UCSD-AML1 (cell line): ENCODE data around the gene LSM7.
A peak's percentile ranks its signal among the peaks of the same experiment; 100 is the strongest.

Source experiments
- DNase-seq: peaks from one replicate; lab custom pipeline; 2025; ENCODE audit not compliant: unreplicated experiment; lab: John Stamatoyannopoulos, UW

LSM7 gene

DNA sequence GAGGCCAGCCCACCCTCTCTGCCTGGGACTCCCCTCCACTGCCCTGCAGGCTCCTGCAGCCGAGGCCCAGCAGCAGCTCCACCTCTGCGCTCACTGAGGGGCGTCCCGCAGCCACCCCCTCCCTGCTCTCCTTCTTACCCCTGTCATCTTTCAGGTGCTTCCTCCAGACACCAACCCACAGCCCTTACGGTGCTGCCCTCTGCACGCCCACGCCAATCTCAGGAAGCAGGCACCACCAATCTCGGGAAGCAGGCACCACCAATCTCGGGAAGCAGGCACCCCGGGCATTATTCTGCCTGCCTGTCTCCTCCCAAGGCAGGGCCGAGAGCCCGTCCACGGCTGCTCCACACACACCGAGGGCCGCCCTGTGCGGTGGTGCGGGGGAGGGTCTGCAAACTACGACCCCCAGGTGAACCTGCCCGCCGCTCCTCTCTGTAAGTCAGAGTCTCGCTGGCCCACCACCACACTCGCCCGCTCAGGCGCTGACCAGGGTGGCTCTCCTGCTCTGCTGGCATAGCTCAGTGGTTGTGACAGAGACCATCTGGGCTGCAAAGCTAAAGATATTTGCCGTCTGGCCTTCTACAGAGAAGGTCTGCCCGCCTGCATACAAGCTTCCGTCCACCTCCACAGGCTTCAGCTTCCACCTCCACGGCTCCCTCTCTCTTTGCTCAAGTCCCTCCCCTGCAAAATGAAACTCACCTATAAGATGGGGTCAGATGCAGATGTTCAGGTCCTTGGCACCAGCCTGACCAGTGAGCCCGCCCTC lies 2.9 kb downstream of the LSM7 start:
- no peak for DNase-seq

DNA sequence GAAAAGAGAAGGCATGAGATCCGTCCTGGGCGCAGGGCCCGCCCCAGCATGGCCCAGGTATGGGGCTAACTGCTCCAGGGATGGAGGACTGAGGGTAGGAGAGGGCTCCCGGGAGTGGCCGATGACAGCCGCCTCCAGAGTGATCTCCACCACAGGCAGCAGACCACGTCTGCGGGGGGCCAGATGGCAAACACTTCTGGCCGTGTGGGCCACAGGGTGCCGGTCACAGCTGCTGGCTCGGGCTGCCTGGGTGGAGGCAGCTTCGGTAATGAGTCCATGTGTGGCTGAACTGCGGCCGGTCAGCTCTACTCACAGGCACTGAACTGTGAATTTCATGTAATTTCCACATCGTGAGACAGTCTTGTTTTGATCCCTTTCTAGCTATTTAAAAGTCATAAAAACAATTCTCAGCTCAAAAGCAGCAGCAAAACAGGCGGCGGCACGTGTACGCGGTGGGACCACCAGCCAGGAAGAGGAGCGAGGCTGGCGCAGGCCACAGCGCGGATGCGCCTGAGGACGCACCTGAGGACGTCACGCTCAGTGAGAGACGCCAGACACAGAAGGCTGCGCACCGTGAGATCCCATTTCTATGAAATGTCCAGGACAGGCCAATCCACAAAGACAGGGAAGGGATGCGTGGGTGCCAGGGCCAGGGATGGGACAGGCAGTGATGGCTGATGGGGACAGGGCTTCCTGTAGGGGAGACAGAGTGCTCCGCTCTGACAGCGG lies 4.0 kb downstream of the LSM7 start:
- DNase-seq: no peak

DNA sequence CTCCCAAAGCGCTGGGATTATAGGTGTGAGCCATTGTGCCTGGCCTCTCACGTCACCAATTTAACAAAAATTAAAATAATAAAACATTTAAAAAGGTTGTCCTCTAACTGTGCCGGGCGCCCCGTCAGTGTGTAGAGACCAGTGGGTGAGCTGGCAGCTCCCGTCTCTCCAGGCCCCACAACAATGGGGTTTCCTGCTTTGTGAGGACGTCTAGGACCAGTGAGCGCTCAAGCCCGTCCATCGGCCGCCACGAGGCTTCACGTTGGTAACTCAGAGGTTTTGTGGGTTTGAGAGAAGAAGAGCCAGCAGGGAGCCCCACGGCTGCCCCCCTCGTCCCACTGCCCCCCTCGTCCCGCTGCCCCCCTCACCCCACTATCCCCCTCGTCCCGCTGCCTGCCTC lies 4.7 kb downstream of the LSM7 start:
- DNase-seq: no peak

DNA sequence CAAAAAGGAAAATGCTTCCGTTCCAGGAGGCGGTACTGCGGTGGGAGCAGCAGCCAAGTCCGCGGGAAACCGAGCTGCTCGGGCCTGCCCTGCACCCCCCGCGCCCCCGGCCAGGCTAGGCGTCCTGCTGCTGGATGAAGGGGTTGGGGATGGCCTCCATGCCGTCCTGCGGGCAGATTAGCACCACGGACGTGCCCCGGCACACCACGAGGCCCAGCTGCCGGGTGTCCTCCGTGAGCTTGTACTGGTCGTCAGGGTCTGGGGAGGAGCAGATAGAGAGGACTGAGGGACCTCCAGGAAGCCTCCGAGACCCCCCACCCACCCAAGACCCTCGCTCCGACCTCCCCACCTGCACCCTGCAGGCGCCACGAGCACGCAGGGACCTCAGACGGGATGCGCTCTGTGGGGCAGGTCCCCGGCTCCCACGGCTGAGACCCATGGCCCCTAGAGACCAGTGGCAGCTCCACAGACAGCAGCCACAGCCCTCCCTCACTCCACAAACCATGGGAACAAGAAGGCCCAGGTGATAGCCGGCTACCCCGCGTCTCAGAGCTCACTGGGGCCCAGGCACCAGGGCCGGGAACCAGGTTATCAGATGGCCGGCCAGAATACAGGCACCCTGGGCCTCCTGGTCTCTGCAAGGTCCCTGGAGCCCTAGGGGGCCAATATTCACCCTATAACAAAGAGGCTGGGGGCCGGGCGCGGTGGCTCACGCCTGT lies 6.7 kb downstream of the LSM7 start:
- no peak for DNase-seq

DNA sequence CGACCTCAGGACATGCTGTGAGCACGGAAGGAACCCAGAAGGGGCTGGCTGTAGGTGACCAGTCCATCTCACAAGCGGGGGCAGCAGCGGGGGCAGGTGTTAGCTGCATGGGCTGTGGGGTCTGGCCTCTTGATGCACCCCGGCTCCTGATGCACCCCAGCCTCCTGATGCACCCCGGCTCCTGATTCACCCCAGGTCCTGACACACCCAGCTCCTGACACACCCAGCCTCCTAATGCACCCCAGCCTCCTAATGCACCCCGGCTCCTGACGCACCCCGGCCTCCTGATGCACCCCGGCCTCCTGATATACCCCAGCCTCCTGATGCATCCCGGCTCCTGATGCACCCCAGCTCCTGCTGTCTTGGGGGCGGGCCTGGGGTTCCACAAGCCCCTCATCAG lies 7.4 kb downstream of the LSM7 start:
- DNase-seq: no peak

DNA sequence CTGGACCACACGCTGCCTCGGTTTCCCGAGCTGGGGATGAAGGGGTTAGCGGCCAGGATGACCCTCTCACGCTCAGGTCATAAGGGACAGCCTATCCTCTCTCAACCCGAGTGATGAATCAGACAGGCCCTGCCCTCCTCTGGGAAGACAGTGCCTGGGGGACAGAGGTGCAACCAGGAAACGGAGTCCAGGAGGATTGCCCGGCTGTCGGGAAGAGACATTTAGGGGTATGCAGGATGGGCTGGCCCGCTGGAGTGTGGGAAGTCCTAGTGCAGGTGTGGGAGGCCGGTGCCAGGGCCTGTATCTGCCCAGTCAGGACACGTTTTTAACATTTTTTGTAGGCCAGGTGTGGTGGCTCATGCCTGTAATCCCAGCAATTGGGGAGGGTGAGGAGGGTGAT lies 8.3 kb downstream of the LSM7 start:
- DNase-seq: no peak

DNA sequence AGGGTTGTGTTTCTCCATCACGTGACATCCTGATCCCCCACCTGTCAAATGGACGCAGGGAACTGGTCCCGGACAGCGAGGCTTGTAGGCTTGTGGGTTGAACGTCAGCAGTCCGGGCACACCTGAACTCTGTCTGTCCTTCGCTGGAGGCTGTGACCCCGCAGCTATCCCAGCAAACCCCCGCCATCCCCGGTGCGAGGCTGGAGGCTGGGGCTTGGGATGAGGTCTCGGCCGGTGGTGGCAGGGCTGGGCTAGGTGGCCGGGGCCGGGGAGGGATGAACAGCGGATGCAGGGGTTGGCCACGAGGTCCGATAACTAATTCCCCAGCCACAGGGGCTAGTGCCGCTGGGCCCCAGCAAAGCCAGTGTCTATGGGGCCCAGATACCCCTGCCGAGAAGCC lies 8.8 kb downstream of the LSM7 start:
- DNase-seq: no peak

DNA sequence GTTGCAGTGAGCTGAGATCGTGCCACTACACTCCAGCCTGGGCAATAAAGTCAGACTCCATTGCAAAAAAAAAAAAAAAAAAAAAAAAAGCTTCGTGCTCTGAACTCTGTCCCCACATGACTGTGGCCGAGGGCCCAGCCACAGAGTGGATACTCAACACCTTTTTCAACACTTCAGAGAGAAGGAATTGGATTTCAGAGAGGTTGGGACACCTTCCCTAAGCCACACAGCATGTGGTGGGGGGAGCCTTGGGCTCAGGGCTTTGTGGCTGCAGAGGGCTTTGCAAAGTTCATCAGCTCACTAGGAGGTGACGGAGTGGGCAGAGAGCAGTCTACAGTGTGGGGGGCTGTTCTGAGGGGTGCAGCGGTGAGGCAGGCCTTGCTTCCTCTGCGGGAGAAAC lies 9.5 kb downstream of the LSM7 start:
- no peak for DNase-seq

DNA sequence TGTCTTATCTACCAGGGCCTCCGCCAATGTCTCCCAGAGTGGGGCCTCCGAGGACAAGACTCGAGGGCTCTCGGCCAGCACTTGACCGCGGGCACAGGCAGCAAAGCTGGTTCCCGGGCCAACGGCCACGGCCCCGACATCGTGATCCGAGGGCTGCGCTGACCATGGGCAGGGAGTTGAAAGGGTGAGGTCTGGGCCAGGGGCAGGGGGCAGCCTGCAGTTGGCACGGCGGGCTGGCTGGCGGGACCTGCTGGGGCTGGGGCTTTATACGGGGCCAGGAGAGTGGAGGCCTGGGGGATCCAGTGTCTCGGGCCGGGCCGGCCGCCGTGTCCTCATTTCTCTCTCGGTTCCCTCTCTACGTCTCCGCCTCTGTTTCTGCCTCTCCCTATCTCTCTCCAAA lies 10.6 kb downstream of the LSM7 start:
- no peak for DNase-seq

DNA sequence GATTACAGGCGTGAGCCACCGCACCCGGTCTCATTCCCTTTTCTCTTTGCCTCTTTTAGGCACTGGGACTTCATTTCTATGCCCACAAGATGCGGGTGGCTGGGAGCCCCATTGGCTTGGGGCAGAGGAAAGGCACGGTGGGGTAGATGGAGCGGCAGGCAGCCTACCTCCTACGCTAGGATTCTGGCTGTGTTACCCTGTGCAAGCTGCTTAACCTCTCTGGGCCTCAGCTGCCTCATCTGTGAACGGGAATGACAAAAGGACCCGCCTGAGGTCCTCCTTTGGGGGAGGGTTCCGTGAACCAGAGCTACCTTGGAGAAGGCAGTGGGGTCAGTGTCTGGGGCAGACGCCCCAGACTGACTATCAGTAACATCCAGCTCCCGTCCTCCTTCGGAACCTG lies 11.1 kb downstream of the LSM7 start:
- DNase-seq: no peak

DNA sequence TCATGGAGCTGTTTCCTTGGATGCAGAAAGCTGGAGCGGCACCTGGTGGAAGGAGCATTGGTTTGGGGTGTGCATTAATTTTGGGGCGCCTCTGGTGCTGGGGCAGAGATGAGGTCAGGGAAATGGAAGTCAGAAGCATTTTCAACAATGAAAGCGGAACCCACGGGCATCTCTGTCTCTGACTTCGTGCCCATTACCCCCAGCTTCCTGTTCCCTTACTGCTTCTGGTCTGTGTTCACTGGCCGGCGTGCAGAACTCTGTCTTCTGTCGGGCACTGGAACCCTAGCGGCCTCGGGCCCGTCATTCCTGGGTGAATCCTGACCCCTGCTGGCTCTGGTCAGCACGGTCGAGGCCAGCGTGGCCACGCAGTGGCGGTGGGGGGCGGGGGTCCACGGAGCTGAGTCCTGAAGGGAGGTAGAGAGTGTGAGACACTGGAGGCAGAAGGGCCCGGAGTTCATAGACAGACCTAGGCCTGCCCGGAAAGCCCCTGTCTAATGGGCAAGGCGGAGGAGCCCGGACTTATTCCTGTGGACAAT lies 12.5 kb downstream of the LSM7 start:
- peak; percentile 86 for DNase-seq

DNA sequence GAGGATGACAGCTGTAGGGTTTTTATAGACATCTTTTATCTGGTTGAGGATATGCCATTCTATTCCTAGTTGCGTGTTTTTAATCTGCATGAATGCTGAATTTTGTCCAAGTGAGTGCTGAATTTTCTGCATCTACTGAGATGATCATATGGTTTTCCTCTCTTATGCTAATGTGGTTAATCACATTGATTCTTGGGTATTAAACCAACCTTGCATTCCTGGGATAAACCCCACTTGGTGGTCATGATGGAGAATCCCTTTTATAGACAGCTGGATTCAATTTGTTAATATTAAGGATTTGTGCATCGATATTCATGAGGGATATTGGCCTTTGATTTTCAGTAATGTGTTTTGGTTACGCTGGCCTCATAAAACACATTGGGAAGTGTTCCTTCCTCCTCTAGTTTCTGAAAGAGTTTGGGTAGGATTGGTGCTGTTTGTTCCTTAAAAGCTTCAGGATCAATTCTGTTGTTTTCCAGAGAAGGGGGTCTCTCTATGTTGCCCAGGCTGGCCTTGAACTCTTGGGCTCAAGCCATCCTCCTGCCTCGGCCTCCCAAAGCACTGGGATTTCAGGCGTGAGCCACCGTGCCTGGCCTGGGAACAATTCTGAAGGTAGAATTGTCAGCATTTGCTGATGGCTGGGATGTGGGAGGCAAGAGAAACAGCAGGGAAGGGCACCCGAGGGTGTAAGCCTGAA lies 13.1 kb downstream of the LSM7 start:
- DNase-seq: no peak

DNA sequence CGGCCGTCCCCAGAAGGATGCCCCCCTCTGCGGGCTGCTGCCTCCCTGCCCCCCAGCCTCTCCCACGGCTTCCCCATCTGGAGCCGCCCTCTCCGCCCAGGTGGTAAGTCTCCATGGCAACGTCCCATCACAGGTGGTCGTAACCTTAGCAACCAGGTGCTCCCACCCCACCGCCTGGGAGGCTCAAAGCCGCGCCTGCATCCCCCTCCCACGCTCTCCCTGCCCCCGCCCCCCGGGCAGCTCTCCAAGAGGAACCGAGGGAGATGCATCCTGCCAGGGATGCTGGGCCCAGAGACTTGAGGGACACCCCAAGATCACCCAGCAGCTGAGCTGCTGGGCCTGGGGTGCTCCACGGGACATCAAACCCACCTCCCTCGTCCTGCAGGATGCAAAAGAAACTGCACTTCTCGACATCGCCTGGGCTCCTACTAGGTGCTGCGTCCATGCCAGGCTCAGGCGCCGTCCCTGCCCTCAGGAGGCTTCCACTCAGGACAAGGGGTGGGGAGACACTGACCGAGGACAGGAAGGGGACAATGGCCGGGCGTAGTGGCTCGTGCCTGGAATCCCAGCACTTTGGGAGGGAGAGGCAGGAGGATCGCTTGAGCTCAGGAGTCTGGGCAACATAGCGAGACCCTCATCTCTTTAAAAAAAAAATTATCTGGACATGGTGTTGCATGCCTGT lies 15.4 kb downstream of the LSM7 start:
- DNase-seq: no peak

DNA sequence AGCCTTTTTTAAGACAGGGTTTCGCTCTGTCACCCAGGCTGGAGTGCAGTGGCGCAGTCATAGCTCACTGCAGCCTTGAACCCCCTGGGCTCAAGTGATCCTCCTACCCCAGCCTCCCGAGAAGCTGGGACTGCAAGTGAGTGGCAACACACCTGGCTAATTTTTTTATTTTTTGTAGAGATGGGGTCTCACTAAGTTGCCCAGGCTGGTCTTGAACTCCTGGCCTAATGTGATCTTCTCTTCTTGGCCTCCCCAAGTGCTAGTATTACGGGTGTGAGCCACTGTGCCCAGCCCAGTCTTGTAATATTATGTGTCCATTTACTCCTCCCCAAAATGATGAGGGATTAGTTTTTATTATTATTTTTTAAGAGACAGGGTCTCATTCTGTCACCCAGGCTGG lies 17.3 kb downstream of the LSM7 start:
- no peak for DNase-seq

DNA sequence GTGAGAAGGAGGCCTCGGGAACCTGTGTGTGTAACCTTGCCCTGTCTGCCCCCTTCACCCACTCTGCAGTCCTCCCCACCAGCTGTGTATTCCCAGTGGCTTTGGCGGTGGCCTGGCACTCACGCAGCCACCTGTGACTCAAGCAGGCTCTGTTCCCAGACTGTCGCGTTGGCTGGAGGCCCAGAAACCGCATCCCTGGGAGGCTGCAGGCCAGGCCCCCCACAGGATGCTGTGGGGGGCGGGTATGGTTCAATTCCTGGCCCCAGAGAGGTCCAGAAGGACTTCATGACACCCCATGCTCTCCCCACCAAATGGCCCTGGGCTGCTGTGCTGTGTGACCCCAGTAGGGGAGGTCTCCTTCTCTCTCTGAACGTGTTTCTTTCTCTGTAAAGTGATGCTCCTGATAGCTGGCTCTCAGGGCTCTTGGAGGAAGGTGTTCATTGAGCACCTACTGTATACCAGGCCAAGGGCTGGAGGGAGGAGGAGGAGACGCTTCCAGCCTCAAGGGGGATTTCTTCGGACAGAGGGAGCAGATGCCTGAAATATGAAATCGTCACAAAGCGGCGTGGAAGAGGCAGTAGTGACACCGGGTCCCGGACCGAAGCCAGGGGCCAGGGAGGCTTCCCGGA lies 18.5 kb downstream of the LSM7 start:
- no peak for DNase-seq

DNA sequence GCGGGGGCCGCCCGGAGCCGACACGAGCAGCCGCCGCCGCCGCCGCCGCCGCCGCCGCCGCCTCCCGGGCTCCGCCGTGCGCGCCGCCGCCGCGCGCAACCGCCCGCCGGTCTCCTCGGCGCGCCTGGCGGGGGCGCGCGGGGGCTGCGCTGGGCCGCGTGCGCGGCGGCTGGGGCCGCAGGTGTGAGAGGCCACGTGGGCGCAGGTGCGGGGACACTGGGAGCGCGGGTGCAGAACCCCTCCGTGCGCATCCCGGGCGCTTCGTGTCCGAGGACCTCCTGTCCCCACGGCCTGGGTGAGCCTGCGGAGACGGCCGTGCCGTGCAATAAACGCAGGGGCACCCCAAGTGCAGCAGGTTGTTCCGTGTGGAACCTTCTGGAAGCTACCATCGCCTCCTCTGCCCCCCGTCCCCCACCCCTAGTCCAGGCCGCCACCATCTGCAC lies 20.3 kb downstream of the LSM7 start, which contains the start of gene LINGO3:
LINGO3 (minus strand) TSS at position 41 of the 443 bp plus-strand sequence. CDS start 16,378 bp downstream, outside the sequence.
- DNase-seq: no peak

DNA sequence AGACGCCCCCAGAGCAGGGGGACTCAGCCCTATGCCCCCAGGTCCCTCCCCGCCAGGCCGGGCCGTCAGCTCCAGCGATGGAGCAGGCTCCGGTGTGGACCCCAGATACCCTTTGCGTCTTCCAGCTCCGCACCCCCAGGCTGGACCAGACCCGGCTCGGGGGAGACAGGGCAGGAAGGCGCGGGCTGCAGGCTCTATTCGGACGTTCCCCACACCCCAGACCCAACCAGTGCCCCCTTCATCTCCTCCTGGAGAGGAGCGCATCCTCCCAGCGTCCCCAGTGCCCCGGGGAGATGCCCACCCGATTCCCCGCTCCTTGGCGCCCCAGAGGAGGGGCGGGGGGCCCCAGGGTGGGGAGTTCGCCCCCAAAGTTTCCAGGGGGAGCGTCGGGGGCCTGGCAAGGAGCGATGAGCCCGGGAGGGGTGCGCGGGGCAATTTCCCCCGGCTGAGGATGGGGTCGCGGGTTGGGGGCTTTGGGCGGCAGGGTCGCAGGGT lies 20.8 kb downstream of the LSM7 start:
- no peak for DNase-seq

DNA sequence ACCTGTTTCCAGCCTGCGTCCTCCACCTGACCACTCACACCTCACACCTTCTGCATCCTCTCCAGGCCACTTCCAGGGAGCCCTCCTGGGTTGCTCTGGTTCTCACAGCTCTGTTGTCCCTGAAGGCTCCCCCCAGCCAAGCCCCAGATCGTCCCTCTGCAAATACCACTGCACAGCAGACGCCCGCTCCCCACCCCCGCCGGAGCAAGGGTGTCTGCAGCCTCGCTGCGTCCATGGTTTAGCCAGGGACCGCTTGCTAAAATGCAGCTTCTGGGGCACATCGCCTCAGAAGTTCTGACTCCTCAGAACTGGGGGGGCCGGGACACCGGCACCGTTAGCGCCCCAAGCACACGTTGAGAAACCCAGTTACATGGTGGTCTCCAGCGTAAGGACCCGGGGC lies 21.4 kb downstream of the LSM7 start:
- no peak for DNase-seq

DNA sequence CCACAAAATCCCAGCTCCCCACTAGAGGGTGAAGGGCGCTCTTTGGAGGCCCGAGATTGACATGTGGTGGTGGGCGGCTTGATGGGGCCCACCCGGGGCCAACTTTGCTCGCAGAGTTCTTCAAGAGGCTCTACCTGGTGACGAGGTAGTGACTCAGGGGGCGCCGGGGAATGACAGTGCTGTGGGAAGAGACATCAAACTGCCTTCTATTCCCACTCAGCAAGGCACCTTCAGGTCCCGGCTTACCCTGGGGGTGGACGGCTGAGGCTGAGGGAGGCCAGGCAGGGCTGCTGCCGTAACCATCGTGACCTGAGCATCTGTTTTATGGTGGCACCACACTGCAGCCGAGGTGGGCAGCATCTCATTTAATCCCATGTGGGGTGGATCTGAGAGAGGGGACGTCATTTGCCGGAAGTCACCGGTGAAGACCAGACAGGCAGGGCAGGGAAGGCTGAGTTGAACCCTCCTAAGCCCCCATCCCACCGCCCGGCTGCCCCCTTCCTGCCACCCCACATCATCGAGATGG lies 22.0 kb downstream of the LSM7 start:
- no peak for DNase-seq
